GM19468 (cell line): Measurements from ENCODE around the gene RPH3AL.

Source experiments
- ATAC-seq: cut with Tn5 transposase; IDR thresholded peaks from one replicate; pipeline ENCODE4 v1.9.1; 2021; ENCODE audit warnings: mild to moderate bottlenecking, moderate library complexity, moderate number of reproducible peaks; ENCODE audit not compliant: unreplicated experiment; ENCODE audit errors: extremely low read depth

RPH3AL gene

GRCh38 chr17:193841-194806 lies 158.5 kb downstream of the RPH3AL start:
- ATAC-seq = no peak

GRCh38 chr17:193426-193810 lies 159.2 kb downstream of the RPH3AL start:
- no peak for ATAC-seq

- ATAC-seq = no peak
Observed at GRCh38 chr17:192666-193425, 159.8 kb downstream of the RPH3AL start.

- ATAC-seq = no peak
Observed at GRCh38 chr17:189444-189843, 163.2 kb downstream of the RPH3AL start.

GRCh38 chr17:187130-187529 lies 165.5 kb downstream of the RPH3AL start:
- ATAC-seq = no peak

- ATAC-seq = no peak
Observed at GRCh38 chr17:185445-186138, 167.0 kb downstream of the RPH3AL start.

GRCh38 chr17:183021-183420 lies 169.6 kb downstream of the RPH3AL start:
- ATAC-seq = no peak

- ATAC-seq = no peak
Observed at GRCh38 chr17:182050-182751, 170.4 kb downstream of the RPH3AL start.

- no peak for ATAC-seq
Observed at GRCh38 chr17:181245-182049, 171.2 kb downstream of the RPH3AL start, which contains the start of gene DOC2B. TSS of gene DOC2B (minus strand) at chr17:181650. CDS start at chr17:181479, 171 bp downstream.

- ATAC-seq = no peak
Observed at GRCh38 chr17:180381-181244, 172.0 kb downstream of the RPH3AL start.

GRCh38 chr17:179781-180380 lies 172.7 kb downstream of the RPH3AL start:
- no peak for ATAC-seq

GRCh38 chr17:179066-179432 lies 173.6 kb downstream of the RPH3AL start:
- ATAC-seq = no peak

GRCh38 chr17:178292-179065 lies 174.1 kb downstream of the RPH3AL start:
- no peak for ATAC-seq

GRCh38 chr17:177762-178161 lies 174.8 kb downstream of the RPH3AL start:
- no peak for ATAC-seq

GRCh38 chr17:177155-177554 lies 175.5 kb downstream of the RPH3AL start:
- no peak for ATAC-seq

GRCh38 chr17:173166-173911 lies 179.3 kb downstream of the RPH3AL start:
- ATAC-seq = no peak
